ENCODE data around the gene ASB2.

GRCh38 chr14:94008234-94008633 lies 31.9 kb upstream of the ASB2 start:
- TF ChIP-seq REST (IDR thresholded peaks at IDR 0.05; ENCODE audit: insufficient read depth in 1 of 2, low read depth in 2 of 2, low read length in 2 of 2) (no peak), TAF1 (IDR thresholded peaks at IDR 0.05; ENCODE audit: borderline replicate concordance, insufficient read depth, low read length) (no peak), POLR2AphosphoS5 (IDR thresholded peaks at IDR 0.05; ENCODE audit: low read depth, low read length) (no peak), SIN3A (IDR thresholded peaks at IDR 0.05; ENCODE audit: borderline replicate concordance, insufficient read depth, low read length) (no peak)

Data from PFSK-1 (cell line).